Neural crest cell (in vitro differentiated cells): ENCODE data around the gene AGXT2. TPM values are rescaled to one million over a fixed set of nuclear protein-coding genes. Genes with fewer than 3 reads are reported as not detected.
"Not testable (repeated sequence)": the region's sequence is repeated elsewhere in the genome, so short reads cannot be mapped to it uniquely, and the experiment has no call there.

Experiments
- DNase-seq: peaks from one replicate; pipeline ENCODE4 v3.0.0; 2021; ENCODE audit warnings: low read depth, mixed read lengths, low spot score
- H3K27ac Mint-ChIP-seq: one replicate; pipeline ENCODE4 v1.8.0; 2021; ENCODE audit warnings: mild to moderate bottlenecking, mixed read lengths; ENCODE audit not compliant: unreplicated experiment
- H3K27me3 Mint-ChIP-seq: 2 replicates; pipeline ENCODE4 v1.8.0; 2021; ENCODE audit warnings: low read depth, mild to moderate bottlenecking, mixed read lengths
- H3K36me3 Mint-ChIP-seq: 2 replicates; pipeline ENCODE4 v1.8.0; 2021; ENCODE audit warnings: low read depth, mild to moderate bottlenecking, mixed read lengths
- H3K4me1 Mint-ChIP-seq: 2 replicates; pipeline ENCODE4 v1.8.0; 2021; ENCODE audit warnings: mixed read lengths
- H3K4me3 Mint-ChIP-seq: one replicate; pipeline ENCODE4 v1.8.0; 2021; ENCODE audit warnings: mild to moderate bottlenecking, mixed read lengths
- H3K9me3 Mint-ChIP-seq: 2 replicates; pipeline ENCODE4 v1.8.0; 2021; ENCODE audit warnings: mixed read lengths
- total RNA-seq: library from RNA; stranded (reverse); gene quantifications from 2 replicates; pipeline ENCODE4 v1.2.1, GENCODE V29; 2021
- TF ChIP-seq, protein P1 (sequence below): fragments of 200-600 bp; sonication (generic); conservative IDR thresholded peaks from 2 replicates; pipeline ENCODE4 v1.5.0; 2021; ENCODE audit warnings: antibody characterized with exemption, mild to moderate bottlenecking

AGXT2 gene
- total RNA-seq, 1 donor from 2014 or later, result not detected

DNA sequence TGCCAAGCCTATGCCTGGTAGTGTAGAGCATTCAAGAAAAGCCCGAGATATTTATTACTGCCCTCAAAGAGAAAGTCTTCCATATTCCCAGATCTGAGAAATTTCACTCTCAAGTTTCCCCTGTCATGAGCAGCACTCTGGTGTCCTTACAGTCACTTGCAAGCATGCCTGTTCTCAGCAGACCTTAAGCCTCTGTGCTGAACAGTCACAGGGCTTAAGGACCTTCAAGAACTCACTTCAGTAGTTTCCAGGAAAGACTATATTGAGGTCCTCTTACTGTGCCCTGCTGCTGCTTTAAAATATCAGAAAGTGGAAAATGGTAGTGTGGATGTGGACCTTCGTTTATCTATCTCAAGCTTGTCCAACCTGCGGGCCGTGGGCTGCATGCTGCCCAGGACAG is 64.9 kb downstream of the AGXT2 start:
- H3K4me1 Mint-ChIP-seq, result no peaks in the 10 kb centered on the region

DNA sequence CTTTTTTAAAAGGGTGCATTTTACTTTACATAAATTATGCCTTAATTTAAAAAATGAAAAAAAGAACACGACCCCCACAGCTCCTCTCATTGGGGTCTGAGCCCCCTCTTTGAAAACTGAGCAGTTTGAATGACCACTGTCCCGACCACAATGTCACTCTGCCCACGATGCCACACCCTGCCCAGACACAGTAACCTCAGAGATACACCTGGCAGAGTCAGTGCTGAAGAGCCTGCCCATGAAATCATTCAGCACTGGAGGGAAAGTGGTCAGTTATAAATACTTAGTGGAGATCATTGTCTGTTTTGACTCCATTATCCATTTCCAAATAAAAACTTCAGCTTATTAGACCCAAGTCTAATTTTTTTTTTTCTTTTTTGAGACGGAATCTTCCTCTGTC is 69.1 kb downstream of the AGXT2 start:
- no peak overlapping the region for H3K4me3 Mint-ChIP-seq
- no peak overlapping the region for H3K27ac Mint-ChIP-seq
- H3K36me3 Mint-ChIP-seq, result no peaks in the 10 kb centered on the region
- TF ChIP-seq, protein P1, sequence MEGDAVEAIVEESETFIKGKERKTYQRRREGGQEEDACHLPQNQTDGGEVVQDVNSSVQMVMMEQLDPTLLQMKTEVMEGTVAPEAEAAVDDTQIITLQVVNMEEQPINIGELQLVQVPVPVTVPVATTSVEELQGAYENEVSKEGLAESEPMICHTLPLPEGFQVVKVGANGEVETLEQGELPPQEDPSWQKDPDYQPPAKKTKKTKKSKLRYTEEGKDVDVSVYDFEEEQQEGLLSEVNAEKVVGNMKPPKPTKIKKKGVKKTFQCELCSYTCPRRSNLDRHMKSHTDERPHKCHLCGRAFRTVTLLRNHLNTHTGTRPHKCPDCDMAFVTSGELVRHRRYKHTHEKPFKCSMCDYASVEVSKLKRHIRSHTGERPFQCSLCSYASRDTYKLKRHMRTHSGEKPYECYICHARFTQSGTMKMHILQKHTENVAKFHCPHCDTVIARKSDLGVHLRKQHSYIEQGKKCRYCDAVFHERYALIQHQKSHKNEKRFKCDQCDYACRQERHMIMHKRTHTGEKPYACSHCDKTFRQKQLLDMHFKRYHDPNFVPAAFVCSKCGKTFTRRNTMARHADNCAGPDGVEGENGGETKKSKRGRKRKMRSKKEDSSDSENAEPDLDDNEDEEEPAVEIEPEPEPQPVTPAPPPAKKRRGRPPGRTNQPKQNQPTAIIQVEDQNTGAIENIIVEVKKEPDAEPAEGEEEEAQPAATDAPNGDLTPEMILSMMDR, result no peak
- peaks cover 4% of the 10 kb centered on the region for H3K9me3 Mint-ChIP-seq
- no peaks in the 10 kb centered on the region for H3K27me3 Mint-ChIP-seq
- H3K4me1 Mint-ChIP-seq, result no peaks in the 10 kb centered on the region
- DNase-seq, result no peak

More for the DNA sequence above, 64.9 kb downstream of the AGXT2 start:
- TF ChIP-seq, protein P1, result no peak
- H3K4me3 Mint-ChIP-seq, result no peak overlapping the region
- H3K27ac Mint-ChIP-seq, result no peak overlapping the region
- no peak for DNase-seq
- H3K36me3 Mint-ChIP-seq, result no peaks in the 10 kb centered on the region
- peaks cover 13% of the 10 kb centered on the region for H3K9me3 Mint-ChIP-seq
- H3K27me3 Mint-ChIP-seq, result no peaks in the 10 kb centered on the region

DNA sequence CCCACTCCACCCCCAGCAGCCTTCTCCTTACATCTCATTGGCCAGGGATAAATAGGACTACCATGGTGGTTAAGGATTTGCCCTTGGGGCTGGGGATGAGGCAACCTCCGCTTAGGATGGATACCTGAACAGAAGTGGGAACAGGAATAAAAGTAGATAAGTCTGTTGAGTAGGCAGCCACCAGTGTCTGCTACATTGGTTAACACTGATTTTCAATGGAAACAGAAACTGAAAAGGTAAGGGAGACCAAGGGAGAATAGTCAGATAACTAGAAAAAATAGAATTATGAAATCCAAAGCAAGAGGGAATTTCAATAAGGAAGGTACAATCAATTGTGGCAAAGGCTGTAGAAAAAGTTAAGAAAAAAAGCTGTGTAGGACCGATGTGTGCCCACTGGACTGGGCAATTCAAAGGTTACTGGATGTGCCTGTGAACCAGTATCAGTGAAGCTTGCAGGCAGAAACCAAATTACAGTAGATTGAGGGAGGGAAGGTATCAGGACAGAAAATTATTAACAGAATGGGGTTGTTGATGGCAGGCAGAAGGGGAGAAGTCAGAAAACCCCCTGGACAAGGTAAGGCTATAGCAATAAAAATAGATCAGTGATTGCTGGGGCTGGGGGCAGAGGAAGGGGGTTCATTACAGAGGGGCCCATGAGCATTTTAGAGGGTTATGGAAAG is 69.7 kb downstream of the AGXT2 start:
- peaks cover 4% of the 10 kb centered on the region for H3K9me3 Mint-ChIP-seq
- TF ChIP-seq, protein P1, result no peak

DNA sequence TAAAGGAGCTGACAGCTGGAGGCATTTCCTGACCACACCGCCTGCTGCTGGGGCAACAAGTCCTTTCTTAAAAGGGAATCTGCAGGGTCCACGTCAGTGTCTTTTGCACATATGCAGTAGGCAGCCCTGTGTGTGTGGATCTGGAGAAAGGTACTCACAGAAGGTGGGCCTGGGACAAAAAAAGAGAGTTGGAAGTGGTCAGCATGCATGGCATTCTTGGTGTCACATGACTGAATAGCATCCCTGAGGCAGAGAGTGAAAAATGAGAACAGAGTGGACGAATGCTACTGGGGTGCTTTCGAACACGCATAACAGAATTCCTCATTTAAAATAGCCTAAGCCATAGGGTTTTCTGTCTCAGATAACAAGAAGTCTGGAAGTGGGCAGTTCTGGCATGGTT is 71.4 kb downstream of the AGXT2 start:
- Mint-ChIP-seq H3K4me1 (no peaks in the 10 kb centered on the region), H3K36me3 (no peaks in the 10 kb centered on the region), H3K4me3 (no peak overlapping the region), H3K27ac (no peak overlapping the region), H3K27me3 (no peaks in the 10 kb centered on the region), H3K9me3 (no peaks in the 10 kb centered on the region)
- TF ChIP-seq, protein P1, result no peak
- no peak for DNase-seq

More for the DNA sequence above, 69.7 kb downstream of the AGXT2 start:
- Mint-ChIP-seq H3K36me3 (no peaks in the 10 kb centered on the region), H3K27me3 (no peaks in the 10 kb centered on the region), H3K4me3 (no peak overlapping the region), H3K4me1 (no peaks in the 10 kb centered on the region), H3K27ac (no peak overlapping the region)
- no peak for DNase-seq

DNA sequence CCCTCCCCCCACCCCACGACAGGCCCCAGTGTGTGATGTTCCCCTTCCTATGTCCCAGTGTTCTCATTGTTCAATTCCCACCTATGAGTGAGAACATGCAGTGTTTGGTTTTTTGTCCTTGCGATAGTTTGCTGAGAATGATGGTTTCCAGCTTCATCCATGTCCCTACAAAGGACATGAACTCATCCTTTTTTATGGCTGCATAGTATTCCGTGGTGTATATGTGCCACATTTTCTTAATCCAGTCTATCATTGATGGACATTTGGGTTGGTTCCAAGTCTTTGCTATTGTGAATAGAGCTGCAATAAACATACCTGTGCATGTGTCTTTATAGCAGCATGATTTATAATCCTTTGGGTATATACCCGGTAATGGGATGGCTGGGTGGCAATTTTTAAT is 76.1 kb downstream of the AGXT2 start:
- not testable (repeated sequence) for H3K36me3 Mint-ChIP-seq, DNase-seq, H3K27me3 Mint-ChIP-seq, H3K9me3 Mint-ChIP-seq, H3K4me3 Mint-ChIP-seq, H3K27ac Mint-ChIP-seq, H3K4me1 Mint-ChIP-seq

DNA sequence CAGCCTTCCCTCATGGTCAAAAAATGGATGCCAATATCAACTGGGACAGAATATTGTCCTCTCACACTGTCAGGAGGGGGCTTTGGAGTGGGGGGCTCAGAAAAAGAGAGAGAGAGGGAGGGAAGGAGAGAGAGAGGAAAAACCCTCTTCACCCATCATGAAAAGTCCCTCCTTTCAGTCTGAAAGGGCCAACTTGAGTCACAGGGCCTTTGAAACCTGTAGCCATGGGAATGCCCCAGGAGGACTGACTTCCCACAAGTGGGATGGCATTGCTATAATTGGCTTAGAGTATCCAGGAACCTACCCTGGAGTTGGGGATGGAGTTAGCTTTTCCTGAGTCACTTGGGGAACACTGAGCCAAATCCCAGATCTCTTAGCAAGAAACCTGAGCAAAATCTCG is 77.2 kb downstream of the AGXT2 start:
- Mint-ChIP-seq H3K4me3 (no peak overlapping the region), H3K36me3 (peaks cover 14% of the 10 kb centered on the region), H3K27ac (peak overlapping the region; percentile 31), H3K4me1 (no peaks in the 10 kb centered on the region), H3K27me3 (no peaks in the 10 kb centered on the region), H3K9me3 (peaks cover 8% of the 10 kb centered on the region)
- DNase-seq, result no peak
- TF ChIP-seq, protein P1, result no peak
